ENCODE measurements around the gene AP4M1. TPM values are rescaled to one million over a fixed set of nuclear protein-coding genes. Genes with fewer than 3 reads are reported as not detected.

The AP4M1 gene
- total RNA-seq, 2 experiments from 2014 or later, result 25.0 to 33.8 TPM

DNA sequence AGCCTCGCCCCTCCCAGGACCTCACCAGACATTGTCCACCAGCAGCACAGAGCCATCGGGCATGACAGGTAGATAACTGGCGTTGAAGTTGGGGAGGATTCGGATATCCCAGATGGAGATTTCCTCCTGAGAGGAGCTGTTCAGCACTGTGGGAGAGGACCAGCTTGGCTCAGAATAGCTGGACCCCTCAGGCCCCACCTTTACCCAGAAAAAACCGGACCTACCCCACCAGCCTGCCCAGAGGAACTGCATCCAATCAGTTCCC is 55.6 kb downstream of the AP4M1 start:
- H4K20me1 ChIP-seq (ENCODE audit: insufficient read depth, low read length), result peaks cover 10% of the 10 kb centered on the region; the same call in 1 of the 2 replicates
- intact Hi-C loops (cut with micrococcal nuclease; ENCODE audit: unreplicated experiment), result loop anchor here (5.0 kb wide), 1 partner anchor 60 kb away; the partner anchor contains the start of gene PVRIG
- no TSS peak for BruUV-seq (replicated peaks)
- H2AFZ ChIP-seq (ENCODE audit: low read length), result no peak overlapping the region
- no peak for TF ChIP-seq EZH2phosphoT487 (IDR thresholded peaks at IDR 0.05; ENCODE audit: borderline replicate concordance, low read depth, low read length)
- TF ChIP-seq, protein P1, sequence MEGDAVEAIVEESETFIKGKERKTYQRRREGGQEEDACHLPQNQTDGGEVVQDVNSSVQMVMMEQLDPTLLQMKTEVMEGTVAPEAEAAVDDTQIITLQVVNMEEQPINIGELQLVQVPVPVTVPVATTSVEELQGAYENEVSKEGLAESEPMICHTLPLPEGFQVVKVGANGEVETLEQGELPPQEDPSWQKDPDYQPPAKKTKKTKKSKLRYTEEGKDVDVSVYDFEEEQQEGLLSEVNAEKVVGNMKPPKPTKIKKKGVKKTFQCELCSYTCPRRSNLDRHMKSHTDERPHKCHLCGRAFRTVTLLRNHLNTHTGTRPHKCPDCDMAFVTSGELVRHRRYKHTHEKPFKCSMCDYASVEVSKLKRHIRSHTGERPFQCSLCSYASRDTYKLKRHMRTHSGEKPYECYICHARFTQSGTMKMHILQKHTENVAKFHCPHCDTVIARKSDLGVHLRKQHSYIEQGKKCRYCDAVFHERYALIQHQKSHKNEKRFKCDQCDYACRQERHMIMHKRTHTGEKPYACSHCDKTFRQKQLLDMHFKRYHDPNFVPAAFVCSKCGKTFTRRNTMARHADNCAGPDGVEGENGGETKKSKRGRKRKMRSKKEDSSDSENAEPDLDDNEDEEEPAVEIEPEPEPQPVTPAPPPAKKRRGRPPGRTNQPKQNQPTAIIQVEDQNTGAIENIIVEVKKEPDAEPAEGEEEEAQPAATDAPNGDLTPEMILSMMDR (conservative IDR thresholded peaks at IDR 0.05; ENCODE audit: low read length), result no peak
- ChIA-PET POLR2A (interaction anchor here (0.5 to 2.0 kb wide), 5 partner anchors 9 to 1741 kb away, joined by 3 to 7 read pairs (median 3); partner anchors contain the start of gene LAMTOR4), CTCF (ENCODE audit: unreplicated experiment) (interaction anchor here (1.1 kb wide), 1 partner anchor 32 kb away, joined by 3 read pairs; no protein-coding TSS in a partner anchor)
- H3K9me2 ChIP-seq (ENCODE audit: insufficient read depth, low read length), result no peaks in the 10 kb centered on the region
- peak overlapping the region; percentile 98 for H3K4me2 ChIP-seq (ENCODE audit: low read length)
- no peaks in the 10 kb centered on the region for H3K9me3 ChIP-seq (ENCODE audit: low read length)
- no peak for DNase-seq (ENCODE audit: low spot score)
- H3K79me2 ChIP-seq (ENCODE audit: insufficient read depth, low read depth, low read length), result peaks cover 23% of the 10 kb centered on the region; the same call in 1 of the 2 replicates
- H3K27ac ChIP-seq (ENCODE audit: low read depth, low read length, poor library complexity, severe bottlenecking), result peak overlapping the region; percentile 62
- peaks cover 47% of the 10 kb centered on the region for H3K4me1 ChIP-seq (ENCODE audit: insufficient read depth, low read length, poor library complexity, severe bottlenecking)
- H3K4me3 ChIP-seq (ENCODE audit: low read depth, low read length, poor library complexity, severe bottlenecking), result peak overlapping the region; percentile 93
- peaks cover 56% of the 10 kb centered on the region for H3K36me3 ChIP-seq (ENCODE audit: insufficient read depth, low read length)

DNA sequence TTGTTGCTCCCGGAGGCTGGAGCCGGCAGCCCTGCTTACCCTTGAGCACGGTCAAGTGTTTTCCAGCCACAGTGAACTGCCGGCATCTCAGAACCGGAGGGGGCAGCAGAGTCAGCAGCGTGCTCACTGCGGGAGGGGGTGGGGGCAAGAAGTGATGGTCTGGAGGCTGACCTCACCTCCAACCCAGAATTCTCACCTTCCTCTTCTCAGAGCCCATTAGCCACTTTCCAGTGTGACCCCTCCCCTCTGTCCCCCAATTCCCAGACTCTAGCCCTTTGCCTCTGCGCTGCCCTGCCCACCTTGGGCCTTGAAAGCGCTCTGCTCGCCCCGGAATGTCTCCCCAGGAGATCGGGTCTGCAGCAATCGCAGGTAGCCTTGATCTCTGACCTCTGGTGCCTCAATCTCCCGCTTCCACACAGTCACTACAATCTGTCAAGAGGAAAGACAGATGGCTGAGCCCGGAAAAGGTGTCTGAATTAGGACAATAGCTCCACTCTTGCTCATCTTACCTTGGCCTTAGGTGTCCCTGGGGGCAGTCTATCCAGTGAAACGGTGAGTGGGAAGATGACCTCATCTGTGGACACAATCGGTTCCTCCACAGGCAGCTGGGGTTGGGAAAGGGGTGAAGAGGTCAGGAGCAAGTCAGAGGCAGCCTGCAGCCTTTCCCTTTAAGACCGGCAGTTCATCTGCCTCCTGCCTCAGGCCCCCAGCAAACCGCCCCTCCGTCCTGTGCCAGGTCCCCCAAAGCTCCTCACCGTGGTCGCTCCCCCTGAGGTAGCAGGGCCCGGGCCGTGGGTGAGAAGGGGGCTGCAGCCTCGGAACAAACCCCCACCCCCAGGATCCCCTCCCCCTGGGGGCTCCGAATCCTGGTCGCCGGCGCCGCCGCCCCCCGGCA is 56.1 kb downstream of the AP4M1 start:
- Histone ChIP-seq H3K4me1 (ENCODE audit: insufficient read depth, low read length, poor library complexity, severe bottlenecking) (peaks cover 42% of the 10 kb centered on the region), H3K36me3 (ENCODE audit: insufficient read depth, low read length) (peaks cover 50% of the 10 kb centered on the region), H3K4me2 (ENCODE audit: low read length) (peak overlapping the region; percentile 98), H3K79me2 (ENCODE audit: insufficient read depth, low read depth, low read length) (peaks cover 17% of the 10 kb centered on the region; the same call in 1 of the 2 replicates), H3K9me3 (ENCODE audit: low read length) (no peaks in the 10 kb centered on the region), H3K27ac (ENCODE audit: low read depth, low read length, poor library complexity, severe bottlenecking) (peak overlapping the region; percentile 62), H3K4me3 (ENCODE audit: low read depth, low read length, poor library complexity, severe bottlenecking) (peak overlapping the region; percentile 93), H4K20me1 (ENCODE audit: insufficient read depth, low read length) (peaks cover 10% of the 10 kb centered on the region; the same call in 1 of the 2 replicates), H2AFZ (ENCODE audit: low read length) (no peak overlapping the region), H3K9me2 (ENCODE audit: insufficient read depth, low read length) (no peaks in the 10 kb centered on the region)
- TF ChIP-seq EZH2phosphoT487 (IDR thresholded peaks at IDR 0.05; ENCODE audit: borderline replicate concordance, low read depth, low read length), result no peak
- TF ChIP-seq, protein P1 (conservative IDR thresholded peaks at IDR 0.05; ENCODE audit: low read length), result peak; percentile 55
- intact Hi-C loops (cut with micrococcal nuclease; ENCODE audit: unreplicated experiment), result loop anchor here (1.0 to 5.0 kb wide), 2 partner anchors 8 to 60 kb away; partner anchors contain the start of gene PVRIG
- no TSS peak for BruUV-seq (replicated peaks)
- peak; percentile 45 for DNase-seq (ENCODE audit: low spot score)
- CTCF ChIA-PET (ENCODE audit: unreplicated experiment), result interaction anchor here (1.1 kb wide), 1 partner anchor 32 kb away, joined by 3 read pairs; no protein-coding TSS in a partner anchor
- POLR2A ChIA-PET, result interaction anchor here (0.5 to 2.0 kb wide), 5 partner anchors 9 to 1741 kb away, joined by 3 to 7 read pairs (median 3); partner anchors contain the start of gene LAMTOR4

Small RNA genes within 50 kb of the gene (microRNA-seq; reads per million reads assigned to microRNA genes)
- gene MIR106B (ENCODE audit: borderline replicate concordance) (7,725 reads per million, percentile 93 among the genes with 10 or more reads in this experiment), gene MIR25 (ENCODE audit: borderline replicate concordance) (1,409 reads per million, percentile 83 among the genes with 10 or more reads in this experiment), gene MIR4658 (ENCODE audit: borderline replicate concordance) (not detected), gene MIR93 (ENCODE audit: borderline replicate concordance) (13,196 reads per million, percentile 96 among the genes with 10 or more reads in this experiment)

Small RNA genes within 50 kb of the gene (small RNA-seq; reads per million reads assigned to genes)
- gene MIR106B (8.9 reads per million, percentile 95 among the genes with 10 or more reads in this experiment), gene MIR25 (42.9 reads per million, percentile 98 among the genes with 10 or more reads in this experiment), gene MIR93 (9.3 reads per million, percentile 95 among the genes with 10 or more reads in this experiment)

Other genes starting within 250 kb of the AP4M1 start
- not detected in 2 replicates for gene OR2AE1, start 224.6 kb upstream of the AP4M1 start, total RNA-seq (2014; rRNA removed; shearing (Covaris generic))
- gene OR2AE1, start 224.6 kb upstream of the AP4M1 start, total RNA-seq (2022), result not detected in 2 replicates
- 7.5 and 12.8 TPM in 2 replicates for gene TRIM4, start 182.1 kb upstream of the AP4M1 start, total RNA-seq (2014; rRNA removed; shearing (Covaris generic))
- gene TRIM4, start 182.1 kb upstream of the AP4M1 start, total RNA-seq (2022), result 22.3 and 22.5 TPM in 2 replicates
- gene GJC3, start 172.0 kb upstream of the AP4M1 start, total RNA-seq (2014; rRNA removed; shearing (Covaris generic)), result not detected in 2 replicates
- gene GJC3, start 172.0 kb upstream of the AP4M1 start, total RNA-seq (2022), result not detected in 2 replicates
- 0.60 and 2.1 TPM in 2 replicates for gene AZGP1, start 125.6 kb upstream of the AP4M1 start, total RNA-seq (2014; rRNA removed; shearing (Covaris generic))
- 0.44 and 0.89 TPM in 2 replicates for gene AZGP1, start 125.6 kb upstream of the AP4M1 start, total RNA-seq (2022)
- 20.2 and 21.4 TPM in 2 replicates for gene ZKSCAN1, start 86.0 kb upstream of the AP4M1 start, total RNA-seq (2014; rRNA removed; shearing (Covaris generic))
- gene ZKSCAN1, start 86.0 kb upstream of the AP4M1 start, total RNA-seq (2022), result 48.1 and 55.4 TPM in 2 replicates
- gene ZSCAN21, start 51.9 kb upstream of the AP4M1 start, total RNA-seq (2014; rRNA removed; shearing (Covaris generic)), result 5.6 and 9.7 TPM in 2 replicates
- 7.3 and 7.5 TPM in 2 replicates for gene ZSCAN21, start 51.9 kb upstream of the AP4M1 start, total RNA-seq (2022)
- 19.8 and 21.8 TPM in 2 replicates for gene ZNF3, start 19.9 kb upstream of the AP4M1 start, total RNA-seq (2014; rRNA removed; shearing (Covaris generic))
- 23.7 and 24.4 TPM in 2 replicates for gene ZNF3, start 19.9 kb upstream of the AP4M1 start, total RNA-seq (2022)
- gene COPS6, start 12.7 kb upstream of the AP4M1 start, total RNA-seq (2014; rRNA removed; shearing (Covaris generic)), result 57.6 and 60.5 TPM in 2 replicates
- 93.3 and 96.0 TPM in 2 replicates for gene COPS6, start 12.7 kb upstream of the AP4M1 start, total RNA-seq (2022)
- gene MCM7, start 246 bp upstream of the AP4M1 start, total RNA-seq (2014; rRNA removed; shearing (Covaris generic)), result 424 and 475 TPM in 2 replicates
- gene MCM7, start 246 bp upstream of the AP4M1 start, total RNA-seq (2022), result 423 and 443 TPM in 2 replicates
- 28.0 and 35.4 TPM in 2 replicates for gene TAF6, start 17.7 kb downstream of the AP4M1 start, total RNA-seq (2014; rRNA removed; shearing (Covaris generic))
- 71.0 and 76.5 TPM in 2 replicates for gene TAF6, start 17.7 kb downstream of the AP4M1 start, total RNA-seq (2022)
- 20.9 and 24.5 TPM in 2 replicates for gene CNPY4, start 18.0 kb downstream of the AP4M1 start, total RNA-seq (2014; rRNA removed; shearing (Covaris generic))
- 25.8 and 26.7 TPM in 2 replicates for gene CNPY4, start 18.0 kb downstream of the AP4M1 start, total RNA-seq (2022)
- gene MBLAC1, start 25.3 kb downstream of the AP4M1 start, total RNA-seq (2014; rRNA removed; shearing (Covaris generic)), result 4.4 and 4.8 TPM in 2 replicates
- 3.7 and 4.5 TPM in 2 replicates for gene MBLAC1, start 25.3 kb downstream of the AP4M1 start, total RNA-seq (2022)
- gene LAMTOR4, start 47.3 kb downstream of the AP4M1 start, total RNA-seq (2014; rRNA removed; shearing (Covaris generic)), result 243 and 263 TPM in 2 replicates
- gene LAMTOR4, start 47.3 kb downstream of the AP4M1 start, total RNA-seq (2022), result 207 and 237 TPM in 2 replicates
- 30.6 and 38.8 TPM in 2 replicates for gene TRAPPC14, start 57.1 kb downstream of the AP4M1 start, total RNA-seq (2014; rRNA removed; shearing (Covaris generic))
- gene TRAPPC14, start 57.1 kb downstream of the AP4M1 start, total RNA-seq (2022), result 41.6 and 49.9 TPM in 2 replicates
- gene GAL3ST4, start 67.0 kb downstream of the AP4M1 start, total RNA-seq (2014; rRNA removed; shearing (Covaris generic)), result 3.9 and 4.6 TPM in 2 replicates
- gene GAL3ST4, start 67.0 kb downstream of the AP4M1 start, total RNA-seq (2022), result 5.2 and 6.1 TPM in 2 replicates
- gene GPC2, start 75.7 kb downstream of the AP4M1 start, total RNA-seq (2014; rRNA removed; shearing (Covaris generic)), result 20.2 and 33.2 TPM in 2 replicates
- 23.2 and 31.7 TPM in 2 replicates for gene GPC2, start 75.7 kb downstream of the AP4M1 start, total RNA-seq (2022)
- gene STAG3, start 76.3 kb downstream of the AP4M1 start, total RNA-seq (2014; rRNA removed; shearing (Covaris generic)), result 56.1 and 82.8 TPM in 2 replicates
- 70.2 and 79.2 TPM in 2 replicates for gene STAG3, start 76.3 kb downstream of the AP4M1 start, total RNA-seq (2022)
- 61.5 and 83.3 TPM in 2 replicates for gene PVRIG, start 118.3 kb downstream of the AP4M1 start, total RNA-seq (2014; rRNA removed; shearing (Covaris generic))
- 86.6 and 99.4 TPM in 2 replicates for gene PVRIG, start 118.3 kb downstream of the AP4M1 start, total RNA-seq (2022)
- gene SPDYE3, start 206.1 kb downstream of the AP4M1 start, total RNA-seq (2014; rRNA removed; shearing (Covaris generic)), result not detected in 2 replicates
- gene SPDYE3, start 206.1 kb downstream of the AP4M1 start, total RNA-seq (2022), result not detected in 2 replicates

Measured in OCI-LY7 (cell line).